ENCODE measurements around the gene VPS13A.

The VPS13A gene

GRCh38 chr9:77451507-77451906 is 274.2 kb downstream of the VPS13A start (continued):
- TF ChIP-seq ZNF280D (tag by site-specific recombination; IDR thresholded peaks at IDR 0.05) = no peak
- TF ChIP-seq ZNF610 (tag by site-specific recombination; IDR thresholded peaks at IDR 0.05; ENCODE audit: borderline replicate concordance) = no peak
- TF ChIP-seq REST (tag by site-specific recombination; IDR thresholded peaks at IDR 0.05) = no peak
- TF ChIP-seq KLF1 (tag by site-specific recombination; IDR thresholded peaks at IDR 0.05) = no peak

- TF ChIP-seq ZBTB49 (tag by site-specific recombination; IDR thresholded peaks at IDR 0.05; ENCODE audit: low read depth) (no peak), PRDM1 (tag by site-specific recombination; IDR thresholded peaks at IDR 0.05) (no peak), PBX3 (CRISPR knock-in tag; IDR thresholded peaks at IDR 0.05) (no peak), YY2 (tag by site-specific recombination; IDR thresholded peaks at IDR 0.05) (no peak), ZNF654 (tag by site-specific recombination; IDR thresholded peaks at IDR 0.05; ENCODE audit: low read depth) (no peak)
- Histone ChIP-seq H3K27ac (ENCODE audit: extremely low read depth, low read depth, low read length) (no peak overlapping the region), H3K4me1 (ENCODE audit: control insufficient read depth, insufficient read depth, low read length) (no peaks in the 10 kb centered on the region), H3K4me3 (ENCODE audit: low read depth, low read length) (no peak overlapping the region), H3K9me3 (ENCODE audit: control insufficient read depth, insufficient read depth, low read depth, low read length) (no peaks in the 10 kb centered on the region), H3K36me3 (ENCODE audit: control insufficient read depth in 2 of 2, insufficient read depth in 1 of 2, low read length in 2 of 2) (no peaks in the 10 kb centered on the region)
- POLR2A ChIA-PET = interaction anchor here (0.5 kb wide), 1 partner anchor 428 kb away, joined by 3 read pairs; no protein-coding TSS in a partner anchor
- CTCF ChIA-PET = interaction anchor here (0.7 to 6.1 kb wide), 10 partner anchors 10 to 666 kb away, joined by 3 to 97 read pairs (median 6); no protein-coding TSS in a partner anchor
These were observed 276.7 kb downstream of the VPS13A start for GRCh38 chr9:77453825-77454647.

- CTCF ChIA-PET = interaction anchor here (0.6 to 6.1 kb wide), 12 partner anchors 9 to 666 kb away, joined by 3 to 97 read pairs (median 4); no protein-coding TSS in a partner anchor
- Histone ChIP-seq H3K27ac (ENCODE audit: extremely low read depth, low read depth, low read length) (no peak overlapping the region), H3K4me1 (ENCODE audit: control insufficient read depth, insufficient read depth, low read length) (no peaks in the 10 kb centered on the region), H3K4me3 (ENCODE audit: low read depth, low read length) (no peak overlapping the region), H3K9me3 (ENCODE audit: control insufficient read depth, insufficient read depth, low read depth, low read length) (no peaks in the 10 kb centered on the region), H3K36me3 (ENCODE audit: control insufficient read depth in 2 of 2, insufficient read depth in 1 of 2, low read length in 2 of 2) (no peaks in the 10 kb centered on the region)
- POLR2A ChIA-PET = no interaction called here
- TF ChIP-seq ZSCAN30 (tag by site-specific recombination; IDR thresholded peaks at IDR 0.05) (no peak), ZNF660 (tag by site-specific recombination; IDR thresholded peaks at IDR 0.05) (no peak), ZNF571 (tag by site-specific recombination; IDR thresholded peaks at IDR 0.05) (no peak), ZNF394 (tag by site-specific recombination; IDR thresholded peaks at IDR 0.05; ENCODE audit: borderline replicate concordance) (no peak), ZNF610 (tag by site-specific recombination; IDR thresholded peaks at IDR 0.05; ENCODE audit: borderline replicate concordance) (no peak), ZNF549 (tag by site-specific recombination; IDR thresholded peaks at IDR 0.05) (no peak), KLF16 (tag by site-specific recombination; IDR thresholded peaks at IDR 0.05) (no peak), ZNF670 (tag by site-specific recombination; IDR thresholded peaks at IDR 0.05; ENCODE audit: low read depth) (no peak), ZNF24 (tag by site-specific recombination; IDR thresholded peaks at IDR 0.05) (no peak), REPIN1 (tag by site-specific recombination; IDR thresholded peaks at IDR 0.05; ENCODE audit: low read depth) (no peak), GLI4 (tag by site-specific recombination; IDR thresholded peaks at IDR 0.05) (no peak), ZNF629 (tag by site-specific recombination; IDR thresholded peaks at IDR 0.05) (no peak), ZBTB26 (tag by site-specific recombination; optimal IDR thresholded peaks at IDR 0.05) (no peak)
These were observed 277.3 kb downstream of the VPS13A start for GRCh38 chr9:77454663-77455062.

Data from HEK293 (cell line).